Smooth muscle cell (in vitro differentiated cells): Measurements from ENCODE around the gene KCTD11. TPM values are rescaled to one million over a fixed set of nuclear protein-coding genes. Genes with fewer than 3 reads are reported as not detected.

Source experiments
- DNase-seq: peaks from one replicate; lab custom pipeline; 2025; ENCODE audit not compliant: unreplicated experiment; lab: John Stamatoyannopoulos, UW
- H2AFZ ChIP-seq: fragments of 200-600 bp; sonication (generic); 2 replicates; pipeline ENCODE4 v1.6.0; 2016; ENCODE audit warnings: antibody characterized with exemption, low read depth, mild to moderate bottlenecking
- H3F3A ChIP-seq: fragments of 200-600 bp; sonication (generic); 2 replicates; pipeline ENCODE4 v1.6.0; 2017; ENCODE audit warnings: antibody characterized with exemption, low read depth
- H3K27ac ChIP-seq: fragments of 200-600 bp; sonication (generic); 2 replicates; pipeline ENCODE4 v1.5.1; 2016; ENCODE audit warnings: low read depth, mild to moderate bottlenecking
- H3K27me3 ChIP-seq: fragments of 200-600 bp; sonication (generic); 2 replicates; pipeline ENCODE4 v1.6.1; 2016; ENCODE audit warnings: low read depth, mild to moderate bottlenecking
- H3K36me3 ChIP-seq: fragments of 200-600 bp; sonication (generic); 2 replicates; pipeline ENCODE4 v1.5.1; 2016; ENCODE audit warnings: low read depth
- H3K4me1 ChIP-seq: fragments of 200-600 bp; sonication (generic); 2 replicates; pipeline ENCODE4 v1.5.1; 2016; ENCODE audit warnings: low read depth
- H3K4me2 ChIP-seq: fragments of 200-600 bp; sonication (generic); 2 replicates; pipeline ENCODE4 v1.6.0; 2016; ENCODE audit warnings: mild to moderate bottlenecking
- H3K4me3 ChIP-seq: fragments of 200-600 bp; sonication (generic); 2 replicates; pipeline ENCODE4 v1.5.1; 2016; ENCODE audit warnings: mild to moderate bottlenecking
- H3K79me2 ChIP-seq: fragments of 200-600 bp; sonication (generic); 2 replicates; pipeline ENCODE4 v1.6.0; 2016; ENCODE audit warnings: low read depth, mild to moderate bottlenecking
- H3K9ac ChIP-seq: fragments of 200-600 bp; sonication (generic); 2 replicates; pipeline ENCODE4 v1.6.0; 2016; ENCODE audit warnings: low read depth
- H3K9me3 ChIP-seq: fragments of 200-600 bp; sonication (generic); replicated peaks from 2 replicates; pipeline ENCODE4 v1.5.1; 2016; ENCODE audit warnings: low read depth
- H4K20me1 ChIP-seq: fragments of 200-600 bp; sonication (generic); 2 replicates; pipeline ENCODE4 v1.6.0; 2016; ENCODE audit warnings: low read depth
- CTCF ChIP-seq: fragments of 200-600 bp; sonication (generic); IDR thresholded peaks from 2 replicates; pipeline ENCODE4 v1.5.1; 2017; ENCODE audit warnings: borderline replicate concordance, mild to moderate bottlenecking, antibody characterized with exemption; ENCODE audit not compliant: insufficient read depth, poor library complexity, severe bottlenecking
- WGBS: methylation state at CpG from one replicate; pipeline ENCODE4 v1.1.7; 2016; ENCODE audit warnings: low lambda C conversion rate; 5-methylcytosine and 5-hydroxymethylcytosine counted together
- polyA plus RNA-seq: library from polyadenylated mRNA; unstranded; fragments of >200 nt; fragmentation: Nextera tagmentation; extraction: Ambion mirVana; gene quantifications from 2 replicates; pipeline ENCODE4 v1.2.1, GENCODE V29; 2016
- total RNA-seq: library from RNA; depleted of rRNA; stranded (reverse); fragments of >200 nt; gene quantifications from 2 replicates; pipeline ENCODE4 v1.2.3, GENCODE V29; 2014

Gene KCTD11
- total and polyA plus RNA-seq, 2 experiments from 2014 or later = 33.8 to 34.7 TPM

GRCh38 chr17:7391307-7391706 lies 39.3 kb downstream of the KCTD11 start:
- H3K9me3 ChIP-seq = no peaks in the 10 kb centered on the region
- H4K20me1 ChIP-seq = peaks cover 23% of the 10 kb centered on the region
- no peaks in the 10 kb centered on the region for H3K36me3 ChIP-seq
- no peak overlapping the region for H2AFZ ChIP-seq
- H3K79me2 ChIP-seq = no peaks in the 10 kb centered on the region
- TF ChIP-seq CTCF = no peak
- peaks cover 4% of the 10 kb centered on the region for H3F3A ChIP-seq
- H3K9ac ChIP-seq = no peak overlapping the region
- H3K4me2 ChIP-seq = no peak overlapping the region
- H3K27me3 ChIP-seq = no peaks in the 10 kb centered on the region
- no peak overlapping the region for H3K27ac ChIP-seq
- no peak for DNase-seq
- H3K4me3 ChIP-seq = no peak overlapping the region
- H3K4me1 ChIP-seq = peaks cover 9% of the 10 kb centered on the region
- 77% methylated on average over 2 of the region's 2 CpGs for WGBS

GRCh38 chr17:7392696-7393612 lies 41.0 kb downstream of the KCTD11 start:
- Histone ChIP-seq H2AFZ (no peak overlapping the region), H3K4me3 (peak overlapping the region; percentile 93), H3K9me3 (no peaks in the 10 kb centered on the region), H3K36me3 (no peaks in the 10 kb centered on the region), H3K9ac (peak overlapping the region; percentile 90), H3F3A (peaks cover 4% of the 10 kb centered on the region), H3K79me2 (no peaks in the 10 kb centered on the region), H3K27ac (no peak overlapping the region), H3K27me3 (no peaks in the 10 kb centered on the region), H3K4me2 (peak overlapping the region; percentile 98), H4K20me1 (peaks cover 23% of the 10 kb centered on the region), H3K4me1 (peaks cover 9% of the 10 kb centered on the region)
- TF ChIP-seq CTCF = no peak
- DNase-seq = no peak
- 62% methylated on average over 29 of the region's 42 CpGs for WGBS

- peak overlapping the region; percentile 93 for H3K4me3 ChIP-seq
- peaks cover 23% of the 10 kb centered on the region for H4K20me1 ChIP-seq
- H3F3A ChIP-seq = peaks cover 4% of the 10 kb centered on the region
- no peaks in the 10 kb centered on the region for H3K79me2 ChIP-seq
- WGBS = 3% methylated on average over 29 of the region's 48 CpGs
- peak overlapping the region; percentile 77 for H3K27ac ChIP-seq
- no peaks in the 10 kb centered on the region for H3K36me3 ChIP-seq
- no peak for DNase-seq
- H3K9ac ChIP-seq = peak overlapping the region; percentile 90
- H3K27me3 ChIP-seq = no peaks in the 10 kb centered on the region
- peak overlapping the region; percentile 98 for H3K4me2 ChIP-seq
- no peak for TF ChIP-seq CTCF
- H3K9me3 ChIP-seq = no peaks in the 10 kb centered on the region
- peaks cover 9% of the 10 kb centered on the region for H3K4me1 ChIP-seq
- H2AFZ ChIP-seq = peak overlapping the region; percentile 44
Observed at GRCh38 chr17:7393613-7394451, 41.9 kb downstream of the KCTD11 start.
